HG03066 (cell line): ENCODE results near the gene TIMP4.

Source experiments
- ATAC-seq: cut with Tn5 transposase; IDR thresholded peaks from one replicate; pipeline ENCODE4 v1.9.1; 2021; ENCODE audit warnings: low read depth; ENCODE audit not compliant: unreplicated experiment

Gene TIMP4

DNA sequence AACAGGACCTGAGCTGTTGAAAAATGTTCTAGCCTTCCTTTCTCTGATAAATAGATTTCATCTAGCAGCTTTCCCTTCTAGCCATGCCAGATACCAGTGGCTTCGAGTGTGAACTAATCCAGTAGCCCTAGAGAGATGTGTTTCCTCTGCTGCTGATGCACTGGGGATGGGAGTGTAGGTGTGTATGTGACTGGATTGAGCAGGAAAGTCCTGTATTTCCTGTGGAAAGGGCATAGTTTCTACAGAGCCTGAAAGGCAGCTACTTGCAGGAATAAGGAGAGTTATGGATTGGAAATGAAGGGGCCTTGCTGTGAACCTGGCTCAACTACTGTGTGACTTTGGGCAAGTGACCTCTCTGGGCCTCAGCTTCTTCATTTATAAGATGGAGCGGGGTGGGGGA is 8.6 kb downstream of the TIMP4 start:
- no peak for ATAC-seq

GRCh38 chr3:12149029-12149428 is 9.7 kb downstream of the TIMP4 start:
- no peak for ATAC-seq

DNA sequence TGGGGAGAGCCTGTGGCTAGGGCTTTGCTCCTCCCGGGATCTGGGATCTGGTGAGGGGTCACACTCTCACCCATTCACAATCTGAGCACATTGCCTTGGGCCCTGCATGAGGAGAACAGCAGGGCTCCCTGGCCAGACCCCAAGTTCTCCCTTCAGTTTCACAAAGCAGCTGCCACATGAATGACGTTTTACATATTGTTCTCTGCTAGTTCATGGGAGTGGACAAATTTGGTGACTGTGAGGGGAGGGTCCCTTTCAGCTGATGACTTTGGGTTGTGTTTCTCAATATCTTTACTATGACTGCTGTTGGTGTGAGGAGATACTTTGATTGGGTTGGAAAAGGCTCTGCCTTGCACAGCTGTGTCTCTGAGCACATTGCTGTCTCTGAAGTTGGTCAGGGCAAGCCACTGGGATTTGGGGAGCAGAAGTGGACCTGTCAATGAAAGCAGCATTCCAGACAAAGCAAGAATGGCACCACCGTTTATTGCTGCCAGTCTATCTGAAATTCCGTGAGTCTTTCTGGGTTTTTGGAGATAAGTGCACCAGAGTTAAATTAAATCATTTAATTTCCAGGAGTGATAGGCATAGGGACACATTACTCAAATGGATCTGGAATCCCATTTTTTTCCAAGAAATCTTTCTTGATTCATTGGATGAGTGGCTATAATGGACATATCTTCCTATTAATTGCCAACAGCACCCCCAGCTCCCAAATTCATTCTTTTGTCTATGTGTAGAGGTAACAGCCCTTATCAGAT is 10.3 kb downstream of the TIMP4 start:
- ATAC-seq: no peak

DNA sequence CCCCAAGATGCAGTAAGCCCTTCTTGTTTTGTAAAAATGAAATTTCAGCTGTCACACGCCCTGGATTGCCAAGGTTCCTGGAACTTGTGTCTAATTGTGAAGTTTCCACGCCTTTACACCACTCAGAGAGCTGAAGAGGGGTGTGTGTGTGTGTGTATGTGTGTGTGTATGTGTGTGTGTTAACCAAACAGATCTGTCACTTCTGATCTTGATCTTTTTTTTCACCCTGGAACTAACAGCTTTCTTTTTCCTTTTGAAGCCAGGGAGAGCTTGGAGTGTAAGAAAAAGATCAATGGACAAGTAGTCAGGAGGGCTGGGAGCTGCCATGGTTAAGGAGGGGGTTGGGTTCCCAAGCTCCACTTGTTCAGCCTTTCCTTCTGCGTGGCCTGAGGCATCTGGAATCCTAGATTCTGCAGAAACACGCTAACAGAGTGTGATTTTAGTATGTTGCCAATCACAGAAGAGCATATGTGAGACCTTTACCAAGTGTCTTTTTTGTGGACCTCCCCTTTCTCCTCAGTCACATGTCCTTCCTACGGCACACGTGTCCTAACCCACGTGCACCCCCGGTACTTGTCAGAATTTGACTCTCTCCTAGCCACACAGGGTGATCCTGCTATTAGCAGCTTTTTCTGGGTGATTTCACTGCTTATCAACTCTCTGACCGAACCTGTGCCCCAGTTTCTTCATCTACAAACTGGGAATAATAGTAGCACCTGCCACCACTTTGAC is 11.5 kb downstream of the TIMP4 start:
- no peak for ATAC-seq

DNA sequence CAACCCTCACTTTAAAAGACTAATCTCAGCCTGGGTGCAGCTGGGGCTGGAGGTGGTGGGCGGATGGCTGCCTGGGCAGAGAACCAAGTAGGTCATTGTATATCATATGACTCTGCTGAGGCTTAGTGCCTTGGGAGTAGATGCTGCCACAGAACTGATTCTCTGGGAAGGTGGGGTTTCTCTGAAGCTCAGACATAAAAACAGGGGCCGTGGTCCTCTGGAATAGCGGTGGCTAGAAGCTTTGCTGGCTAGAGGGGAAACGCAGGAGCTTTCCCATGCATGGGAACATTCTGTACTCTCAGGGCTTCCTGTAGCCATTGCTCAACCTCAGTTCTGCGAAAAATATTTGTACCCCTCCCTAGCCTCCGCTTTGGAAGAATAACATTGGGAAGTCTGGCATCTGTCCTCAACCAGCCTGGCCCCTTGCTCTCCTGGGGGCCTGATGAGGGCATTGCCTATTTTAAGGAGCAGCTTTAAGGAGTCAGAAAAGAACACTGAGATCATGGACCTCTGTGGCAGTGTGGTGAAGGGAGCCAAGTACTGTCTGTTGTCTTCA is 14.7 kb downstream of the TIMP4 start:
- ATAC-seq: no peak

GRCh38 chr3:12142476-12142875 is 16.2 kb downstream of the TIMP4 start:
- ATAC-seq: no peak

DNA sequence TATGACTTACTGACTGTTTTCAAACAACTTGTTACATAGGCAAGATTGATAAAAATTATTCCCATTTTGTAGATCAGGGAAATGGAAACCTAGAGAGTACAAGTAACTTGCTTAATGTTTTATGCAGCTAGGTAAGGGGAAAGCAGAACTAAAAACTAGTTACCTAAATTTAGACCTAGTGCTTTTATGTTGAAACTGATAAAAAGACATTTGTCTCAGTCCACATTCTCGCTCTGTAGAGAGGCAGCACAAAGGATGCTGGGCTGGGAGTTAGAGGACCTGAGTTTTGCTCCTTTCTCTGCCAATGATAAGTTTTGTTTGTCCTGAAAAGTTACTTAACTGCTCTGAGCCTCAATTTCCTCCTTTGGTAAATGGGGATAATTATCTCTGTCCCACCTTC is 17.4 kb downstream of the TIMP4 start:
- ATAC-seq: no peak

DNA sequence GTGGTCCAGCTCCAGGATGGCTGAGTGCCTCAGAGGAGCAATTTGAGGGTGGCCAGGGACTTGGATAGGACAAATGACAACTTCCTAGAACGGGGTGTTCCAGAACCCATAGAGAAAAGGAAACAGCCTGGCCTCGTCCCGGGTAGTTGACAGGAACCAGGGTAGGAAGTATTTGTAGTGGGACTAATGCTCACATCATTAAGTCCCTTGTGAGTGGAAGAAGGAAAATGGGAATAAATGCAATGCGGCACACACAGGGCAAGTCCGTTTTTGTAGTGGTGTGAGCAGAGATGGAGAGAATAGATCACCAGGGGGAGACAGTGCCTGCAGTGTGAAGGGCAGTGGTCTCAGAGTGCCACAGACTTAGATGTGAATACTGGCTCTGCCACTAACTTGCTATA is 19.6 kb downstream of the TIMP4 start:
- no peak for ATAC-seq

- no peak for ATAC-seq
These were observed 20.7 kb downstream of the TIMP4 start for GRCh38 chr3:12138044-12138443.

DNA sequence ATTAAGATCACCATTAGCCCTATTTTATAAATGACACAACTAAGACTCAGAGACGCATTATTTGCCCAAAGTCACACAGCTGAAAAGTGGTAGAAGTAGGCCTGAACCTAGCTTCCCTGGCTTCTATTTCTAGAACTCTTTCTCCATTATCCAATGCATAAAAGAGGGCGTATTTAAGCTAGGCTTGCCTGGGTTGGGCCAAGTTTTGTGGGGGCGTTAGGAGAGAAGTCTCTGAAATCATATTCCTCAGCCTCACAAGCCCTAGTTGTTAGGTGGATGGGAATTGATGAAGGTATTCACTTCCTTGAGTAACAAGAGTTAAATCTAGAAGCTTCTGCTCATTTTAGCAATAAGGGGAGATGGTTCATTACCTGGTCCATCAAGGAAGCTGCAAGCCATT is 22.3 kb downstream of the TIMP4 start:
- ATAC-seq: no peak

- ATAC-seq: peak; percentile 74
These were observed 23.6 kb downstream of the TIMP4 start for GRCh38 chr3:12135029-12135657.

DNA sequence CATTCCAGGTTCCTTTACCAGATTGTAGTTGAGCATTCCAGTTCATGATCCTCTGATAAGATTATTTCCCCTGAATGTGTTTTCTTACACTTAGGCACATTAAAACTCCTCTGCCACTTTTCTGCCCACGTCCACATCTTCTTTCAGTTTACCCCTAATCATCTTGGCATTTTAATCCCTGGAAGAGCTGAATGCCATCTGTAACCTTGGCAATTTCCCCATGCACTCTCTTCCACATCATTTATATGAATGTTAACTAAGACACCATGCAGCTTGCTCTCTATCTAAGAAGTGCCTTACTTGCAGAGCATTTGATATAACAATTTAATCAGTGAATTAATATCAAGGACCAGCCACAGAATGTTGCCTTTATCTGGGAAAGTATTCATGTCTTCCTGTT is 25.8 kb downstream of the TIMP4 start:
- ATAC-seq: no peak

DNA sequence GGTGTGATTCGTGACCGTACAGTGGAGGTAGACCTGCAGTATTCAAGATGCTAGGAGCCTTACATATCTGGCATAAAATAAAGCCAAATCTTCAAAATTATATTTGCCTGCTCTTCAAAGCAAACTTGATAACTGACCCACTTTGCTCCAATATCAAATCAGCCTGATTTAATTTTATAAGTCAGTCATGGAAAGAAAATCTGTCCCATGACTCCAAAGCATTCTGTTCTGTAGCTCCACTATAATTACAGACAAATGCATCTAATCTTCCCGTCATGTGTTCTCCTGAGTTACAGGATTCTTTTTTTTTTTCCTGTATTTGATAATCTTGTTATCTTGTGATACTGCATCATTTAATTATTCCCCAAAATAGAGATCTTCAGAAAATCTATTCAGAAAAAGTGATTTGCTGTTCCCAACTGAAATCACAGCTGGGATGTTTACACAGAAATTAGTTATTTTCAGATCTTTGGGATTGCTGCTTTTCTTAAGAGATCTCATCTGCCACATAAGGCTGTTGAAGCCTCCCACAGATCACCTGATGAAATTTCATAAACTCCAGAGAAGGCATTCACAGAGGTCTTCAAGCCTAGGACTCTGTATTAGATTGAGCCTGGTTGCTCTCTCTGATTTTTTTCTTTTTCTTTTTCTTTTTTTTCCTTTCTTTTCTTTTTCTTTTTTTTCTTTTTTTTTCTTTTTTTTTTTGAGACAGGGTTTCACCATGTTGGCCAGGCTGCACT is 27.2 kb downstream of the TIMP4 start:
- no peak for ATAC-seq

DNA sequence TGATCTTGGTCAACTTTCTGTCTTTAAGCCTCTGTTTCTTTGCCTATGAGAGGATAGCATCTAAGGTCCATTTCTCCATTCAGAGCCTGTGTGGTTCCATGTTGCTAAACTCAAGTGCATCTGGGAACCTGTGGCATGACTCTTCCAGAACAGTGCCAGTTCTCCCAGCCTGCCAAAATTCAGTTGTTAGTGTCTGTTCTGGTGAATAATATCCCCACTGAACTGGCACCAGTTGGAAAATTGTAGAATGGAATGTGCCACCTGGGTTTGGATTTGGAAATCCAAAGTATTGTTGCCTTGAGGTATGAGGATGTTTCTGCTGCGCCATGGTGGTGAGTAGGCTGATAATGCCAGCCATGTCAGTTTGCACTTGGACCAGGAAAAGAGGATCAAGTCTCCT is 31.3 kb downstream of the TIMP4 start:
- no peak for ATAC-seq

GRCh38 chr3:12125772-12126171 is 32.9 kb downstream of the TIMP4 start:
- no peak for ATAC-seq

GRCh38 chr3:12121466-12121865 is 37.2 kb downstream of the TIMP4 start:
- ATAC-seq: no peak

DNA sequence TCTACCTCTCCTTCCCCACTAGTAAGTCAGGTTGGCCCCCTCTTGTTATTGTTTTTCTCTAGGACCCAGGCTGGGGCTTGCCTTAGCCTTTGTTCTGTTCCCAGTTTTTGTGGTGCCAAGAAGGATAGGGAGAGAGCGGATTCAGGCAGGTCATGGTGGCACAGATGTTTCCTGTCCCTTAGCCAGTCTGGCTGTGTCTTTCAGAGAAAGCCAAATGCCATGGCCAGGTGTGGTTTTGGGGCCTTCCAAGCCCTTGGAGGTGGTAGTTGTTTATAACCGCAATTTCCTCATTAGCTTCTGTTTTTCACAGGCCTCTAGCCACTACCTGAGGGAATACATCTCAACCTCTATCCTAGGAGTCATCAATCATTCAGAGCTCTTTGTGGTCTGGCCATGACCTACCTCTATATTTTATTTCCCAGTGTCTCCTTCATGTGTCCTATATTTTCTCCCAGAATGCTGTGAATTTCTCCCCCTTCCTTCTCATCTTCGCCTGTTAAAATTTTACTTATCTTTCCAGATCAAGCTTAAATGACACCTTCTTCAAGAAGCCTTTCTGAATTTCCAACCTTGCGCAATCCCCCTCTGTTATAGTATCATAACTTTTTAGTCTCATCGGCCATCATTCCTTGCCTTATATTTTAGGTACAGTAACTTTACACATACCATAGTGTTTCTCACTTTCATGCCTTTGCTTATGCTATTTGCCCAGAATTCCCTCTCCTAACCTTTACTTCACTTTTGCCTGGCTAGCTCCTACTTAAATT is 38.2 kb downstream of the TIMP4 start:
- ATAC-seq: no peak

GRCh38 chr3:12117473-12117872 is 41.2 kb downstream of the TIMP4 start:
- no peak for ATAC-seq

GRCh38 chr3:12116870-12117269 is 41.8 kb downstream of the TIMP4 start:
- ATAC-seq: no peak

DNA sequence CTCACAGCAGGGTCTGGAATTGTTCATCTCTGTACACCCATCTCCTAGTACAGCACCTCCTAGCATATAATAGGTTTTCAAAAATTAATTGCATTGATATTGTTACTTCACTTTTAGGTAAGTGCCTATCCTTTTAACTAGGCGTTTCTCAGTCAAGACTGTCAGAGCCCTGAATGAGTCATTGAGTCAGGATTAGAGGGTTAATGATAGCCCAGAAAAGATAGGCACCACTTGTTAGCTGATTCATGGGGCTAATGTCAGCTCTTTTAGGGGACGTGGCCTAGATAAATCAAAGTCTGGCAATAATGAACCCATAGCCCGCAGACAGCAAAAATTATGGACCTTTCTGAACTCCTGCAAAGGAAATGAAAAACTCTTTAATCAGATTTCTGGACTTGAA is 42.9 kb downstream of the TIMP4 start:
- ATAC-seq: no peak
